Duodenal mucosa (tissue), 2 donors: Measurements from ENCODE around the gene EPC1.

Experiments used
- H3K27ac ChIP-seq: one replicate; pipeline ENCODE4 v1.7.0; 2013; ENCODE audit warnings: low read depth, low read length
- H3K27me3 ChIP-seq, 2 donors: one replicate each; pipeline ENCODE4 v1.7.0; 2013; ENCODE audit warnings: low read length in 2 of 2, control low read depth in 1 of 2; ENCODE audit not compliant: insufficient read depth in 2 of 2, control insufficient read depth in 1 of 2
- H3K36me3 ChIP-seq, 2 donors: one replicate each; pipeline ENCODE4 v1.7.0; 2013; ENCODE audit warnings: low read length in 2 of 2, control low read depth in 1 of 2; ENCODE audit not compliant: insufficient read depth in 2 of 2, control insufficient read depth in 1 of 2
- H3K4me1 ChIP-seq, 2 donors: one replicate each; pipeline ENCODE4 v1.7.0; 2013; ENCODE audit warnings: low read length in 2 of 2, control low read depth in 1 of 2; ENCODE audit not compliant: insufficient read depth in 2 of 2, control insufficient read depth in 1 of 2
- H3K4me3 ChIP-seq, 2 donors: one replicate each; pipeline ENCODE4 v1.7.0; 2013; ENCODE audit warnings: low read length in 2 of 2, low read depth in 1 of 2
- H3K9ac ChIP-seq, 2 donors: one replicate each; pipeline ENCODE4 v1.7.0; 2013; ENCODE audit warnings: low read length in 2 of 2, low read depth in 1 of 2
- H3K9me3 ChIP-seq, 2 donors: one replicate each; pipeline ENCODE4 v1.7.0; 2013; ENCODE audit warnings: low read length in 2 of 2, control low read depth in 1 of 2; ENCODE audit not compliant: control insufficient read depth in 1 of 2

EPC1 gene

GRCh38 chr10:32326119-32326518 lies 20.8 kb downstream of the EPC1 start:
- Histone ChIP-seq H3K9me3 (no peaks in the 10 kb centered on the region), H3K4me1 (peaks cover 12 to 40% of the 10 kb centered on the region in 2 donors), H3K27ac (no peak overlapping the region)

GRCh38 chr10:32323051-32323450 lies 23.9 kb downstream of the EPC1 start:
- Histone ChIP-seq H3K4me1 (peaks cover 12 to 36% of the 10 kb centered on the region in 2 donors), H3K4me3 (no peak overlapping the region), H3K27ac (no peak overlapping the region), H3K27me3 (no peaks in the 10 kb centered on the region), H3K36me3 (no peaks in the 10 kb centered on the region), H3K9me3 (no peaks in the 10 kb centered on the region), H3K9ac (no peak overlapping the region)

More at GRCh38 chr10:32326119-32326518, 20.8 kb downstream of the EPC1 start:
- peaks cover 0 to 3% of the 10 kb centered on the region in 2 donors for H3K36me3 ChIP-seq
- no peak overlapping the region for H3K4me3 ChIP-seq
- no peaks in the 10 kb centered on the region for H3K27me3 ChIP-seq
- no peak overlapping the region for H3K9ac ChIP-seq

- H3K9me3 ChIP-seq: no peaks in the 10 kb centered on the region
- no peak overlapping the region for H3K4me3 ChIP-seq
These were observed 25.8 kb downstream of the EPC1 start for GRCh38 chr10:32321016-32321631.

GRCh38 chr10:32318476-32318896 lies 28.5 kb downstream of the EPC1 start:
- no peaks in the 10 kb centered on the region for H3K27me3 ChIP-seq
- no peaks in the 10 kb centered on the region for H3K36me3 ChIP-seq
- H3K4me3 ChIP-seq: no peak overlapping the region
- no peaks in the 10 kb centered on the region for H3K9me3 ChIP-seq
- H3K9ac ChIP-seq: no peak overlapping the region
- peak overlapping the region; percentile 15 for H3K27ac ChIP-seq
- H3K4me1 ChIP-seq: peaks cover 7 to 46% of the 10 kb centered on the region in 2 donors

More at GRCh38 chr10:32321016-32321631, 25.8 kb downstream of the EPC1 start:
- H3K4me1 ChIP-seq: peaks cover 10 to 33% of the 10 kb centered on the region in 2 donors
- no peaks in the 10 kb centered on the region for H3K27me3 ChIP-seq
- no peak overlapping the region for H3K27ac ChIP-seq
- H3K36me3 ChIP-seq: no peaks in the 10 kb centered on the region
- H3K9ac ChIP-seq: no peak overlapping the region

- peaks cover 10 to 52% of the 10 kb centered on the region in 2 donors for H3K4me1 ChIP-seq
- no peaks in the 10 kb centered on the region for H3K9me3 ChIP-seq
- no peaks in the 10 kb centered on the region for H3K36me3 ChIP-seq
- no peak overlapping the region for H3K27ac ChIP-seq
- no peak overlapping the region for H3K4me3 ChIP-seq
- H3K27me3 ChIP-seq: no peaks in the 10 kb centered on the region
- no peak overlapping the region for H3K9ac ChIP-seq
These were observed 29.1 kb downstream of the EPC1 start for GRCh38 chr10:32317795-32318357.

GRCh38 chr10:32315424-32315823 lies 31.5 kb downstream of the EPC1 start:
- H3K4me1 ChIP-seq: peaks cover 10 to 46% of the 10 kb centered on the region in 2 donors
- no peak overlapping the region for H3K9ac ChIP-seq
- no peaks in the 10 kb centered on the region for H3K9me3 ChIP-seq
- no peaks in the 10 kb centered on the region for H3K36me3 ChIP-seq
- no peaks in the 10 kb centered on the region for H3K27me3 ChIP-seq
- H3K27ac ChIP-seq: no peak overlapping the region
- H3K4me3 ChIP-seq: no peak overlapping the region

GRCh38 chr10:32314588-32314987 lies 32.4 kb downstream of the EPC1 start:
- no peaks in the 10 kb centered on the region for H3K9me3 ChIP-seq
- H3K36me3 ChIP-seq: no peaks in the 10 kb centered on the region
- no peak overlapping the region for H3K27ac ChIP-seq
- no peaks in the 10 kb centered on the region for H3K27me3 ChIP-seq
- H3K9ac ChIP-seq: no peak overlapping the region
- H3K4me3 ChIP-seq: no peak overlapping the region
- H3K4me1 ChIP-seq: peaks cover 10 to 43% of the 10 kb centered on the region in 2 donors

- H3K27me3 ChIP-seq: no peaks in the 10 kb centered on the region
- H3K9ac ChIP-seq: no peak overlapping the region
- peaks cover 6 to 8% of the 10 kb centered on the region in 2 donors for H3K4me1 ChIP-seq
- peaks cover 11 to 15% of the 10 kb centered on the region in 2 donors for H3K36me3 ChIP-seq
- H3K27ac ChIP-seq: no peak overlapping the region
- no peaks in the 10 kb centered on the region for H3K9me3 ChIP-seq
- no peak overlapping the region for H3K4me3 ChIP-seq
These were observed 38.8 kb downstream of the EPC1 start for GRCh38 chr10:32308027-32308603.

- no peaks in the 10 kb centered on the region for H3K27me3 ChIP-seq
- H3K9ac ChIP-seq: no peak overlapping the region
- no peak overlapping the region for H3K27ac ChIP-seq
- no peaks in the 10 kb centered on the region for H3K9me3 ChIP-seq
- peaks cover 5 to 6% of the 10 kb centered on the region in 2 donors for H3K4me1 ChIP-seq
- H3K36me3 ChIP-seq: peaks cover 11 to 18% of the 10 kb centered on the region in 2 donors
- no peak overlapping the region for H3K4me3 ChIP-seq
These were observed 39.3 kb downstream of the EPC1 start for GRCh38 chr10:32307609-32308008.

- no peaks in the 10 kb centered on the region for H3K4me1 ChIP-seq
- no peak overlapping the region for H3K27ac ChIP-seq
- no peak overlapping the region for H3K9ac ChIP-seq
- H3K27me3 ChIP-seq: no peaks in the 10 kb centered on the region
- no peak overlapping the region for H3K4me3 ChIP-seq
- peaks cover 10 to 12% of the 10 kb centered on the region in 2 donors for H3K36me3 ChIP-seq
- no peaks in the 10 kb centered on the region for H3K9me3 ChIP-seq
These were observed 47.5 kb downstream of the EPC1 start for GRCh38 chr10:32299354-32299980.
